SK-N-SH (cell line): ENCODE results near the gene KIF3B. TPM values are rescaled to one million over a fixed set of nuclear protein-coding genes. Genes with fewer than 3 reads are reported as not detected.
A peak's percentile ranks its signal among the peaks of the same experiment; 100 is the strongest.

ENCODE experiments used
- CTCF ChIA-PET: fragments of 300-600, 350-600 bp; formaldehyde crosslinking; extraction: SDS; loops from one replicate; lab custom pipeline; 2021; lab: Yijun Ruan, JAX
- POLR2A ChIA-PET: fragments of 350-600 bp; sonication (Branson Sonifier 250); formaldehyde crosslinking; extraction: SDS; loops from one replicate; lab custom pipeline; 2020; ENCODE audit warnings: antibody characterized with exemption, inconsistent platforms; lab: Yijun Ruan, JAX
- DNase-seq: peaks from one replicate; pipeline ENCODE4 v3.0.0; 2012
- H2AFZ ChIP-seq: fragments of 200-600 bp; sonication (generic); 2 replicates; pipeline ENCODE4 v1.8.1; 2016; ENCODE audit warnings: antibody characterized with exemption, mild to moderate bottlenecking, low read depth
- H3F3A ChIP-seq: fragments of 200-600 bp; sonication (generic); replicated peaks from 2 replicates; pipeline ENCODE3; 2016; ENCODE audit warnings: antibody characterized with exemption, mild to moderate bottlenecking; ENCODE audit not compliant: insufficient read depth
- H3K27ac ChIP-seq, 2 experiments: fragments of 200-500 bp in 1 of 2; fragments of 200-600 bp in 1 of 2; sonication (Bioruptor generic) in 1 of 2; sonication (generic), shearing (Covaris generic) in 1 of 2; 2 replicates each; pipeline versions ENCODE4 v1.5.1 to v1.6.1; 2014 to 2016; ENCODE audit warnings: low read depth in 2 of 2, inconsistent platforms in 1 of 2, low read length in 1 of 2, mild to moderate bottlenecking in 1 of 2, mixed read lengths in 1 of 2
- H3K27me3 ChIP-seq: fragments of 200-600 bp; sonication (generic), shearing (Covaris generic); 2 replicates; pipeline ENCODE4 v1.6.1; 2016; ENCODE audit warnings: mixed run types; ENCODE audit not compliant: insufficient read depth
- H3K36me3 ChIP-seq, 2 experiments: fragments of 200-500 bp in 1 of 2; fragments of 200-600 bp in 1 of 2; sonication (Bioruptor generic) in 1 of 2; sonication (generic) in 1 of 2; replicated peaks in 1 of 2; 2 replicates each; pipeline versions ENCODE3 to v1.5.1; 2014 to 2016; ENCODE audit warnings: low read length in 1 of 2, mild to moderate bottlenecking in 1 of 2; ENCODE audit not compliant: insufficient read depth in 2 of 2, control insufficient read depth in 1 of 2
- H3K4me1 ChIP-seq, 2 experiments: fragments of 200-500 bp in 1 of 2; fragments of 200-600 bp in 1 of 2; sonication (Bioruptor generic) in 1 of 2; sonication (generic), shearing (Covaris generic) in 1 of 2; 2 replicates each; pipeline versions ENCODE4 v1.5.1 to v1.6.1; 2014 to 2016; ENCODE audit warnings: low read depth in 1 of 2, low read length in 1 of 2, mixed run types in 1 of 2; ENCODE audit not compliant: insufficient read depth in 2 of 2, control insufficient read depth in 1 of 2
- H3K4me2 ChIP-seq: fragments of 200-600 bp; sonication (generic), shearing (Covaris generic); 2 replicates; pipeline ENCODE4 v1.6.1; 2017; ENCODE audit warnings: mixed run types
- H3K4me3 ChIP-seq, 2 experiments: fragments of 200-500 bp in 1 of 2; fragments of 200-600 bp in 1 of 2; sonication (Bioruptor generic) in 1 of 2; sonication (generic), shearing (Covaris generic) in 1 of 2; 2 replicates each; pipeline versions ENCODE4 v1.5.1 to v1.8.1; 2014 to 2016; ENCODE audit warnings: low read depth in 2 of 2, inconsistent platforms in 1 of 2, low read length in 1 of 2, mild to moderate bottlenecking in 1 of 2, mixed read lengths in 1 of 2, moderate library complexity in 1 of 2
- H3K79me2 ChIP-seq: fragments of 200-600 bp; sonication (generic); 2 replicates; pipeline ENCODE4 v1.8.1; 2017; ENCODE audit warnings: mild to moderate bottlenecking; ENCODE audit not compliant: insufficient read depth
- H3K9ac ChIP-seq: fragments of 200-600 bp; sonication (generic); 2 replicates; pipeline ENCODE4 v1.6.1; 2017; ENCODE audit warnings: mixed run types
- H3K9me2 ChIP-seq: fragments of 200-600 bp; sonication (generic); 2 replicates; pipeline ENCODE4 v1.6.1; 2017; ENCODE audit warnings: mixed run types
- H3K9me3 ChIP-seq: fragments of 200-600 bp; sonication (generic); 2 replicates; pipeline ENCODE4 v1.6.1; 2017; ENCODE audit warnings: mixed run types, mild to moderate bottlenecking, moderate library complexity
- H4K20me1 ChIP-seq: fragments of 200-600 bp; sonication (generic); 2 replicates; pipeline ENCODE4 v1.6.1; 2017; ENCODE audit warnings: mild to moderate bottlenecking, mixed run types; ENCODE audit not compliant: insufficient read depth
- EZH2phosphoT487 ChIP-seq: fragments of 200-600 bp; sonication (generic); IDR thresholded peaks from 2 replicates; pipeline ENCODE4 v1.6.1; 2017; ENCODE audit warnings: low read depth, mixed run types, mild to moderate bottlenecking, antibody characterized with exemption, moderate library complexity, borderline replicate concordance
- FOSL2 ChIP-seq: IDR thresholded peaks from 2 replicates; pipeline ENCODE4 v1.4.0; 2012; ENCODE audit warnings: low read depth, mild to moderate bottlenecking, moderate library complexity, borderline replicate concordance
- FOXM1 ChIP-seq: IDR thresholded peaks from 2 replicates; pipeline ENCODE4 v1.4.0; 2012; ENCODE audit warnings: low read depth, mild to moderate bottlenecking
- MEF2A ChIP-seq: IDR thresholded peaks from 2 replicates; pipeline ENCODE4 v1.4.0; 2012; ENCODE audit warnings: low read depth, borderline replicate concordance
- NFIC ChIP-seq: IDR thresholded peaks from 2 replicates; pipeline ENCODE4 v1.4.0; 2012; ENCODE audit warnings: borderline replicate concordance
- RFX5 ChIP-seq: IDR thresholded peaks from 2 replicates; pipeline ENCODE4 v1.6.1; 2012; ENCODE audit warnings: mild to moderate bottlenecking, improper control_type of control experiment, low read length
- RXRA ChIP-seq: IDR thresholded peaks from 2 replicates; pipeline ENCODE4 v1.4.0; 2012; ENCODE audit warnings: low read depth, mild to moderate bottlenecking, borderline replicate concordance
- SMC3 ChIP-seq: IDR thresholded peaks from 2 replicates; pipeline ENCODE4 v1.6.1; 2012; ENCODE audit warnings: low read depth, low read length, improper control_type of control experiment
- TAF1 ChIP-seq: IDR thresholded peaks from 2 replicates; pipeline ENCODE4 v1.6.1; 2012; ENCODE audit warnings: low read depth, mild to moderate bottlenecking, low read length, moderate library complexity, borderline replicate concordance
- TCF12 ChIP-seq: IDR thresholded peaks from 2 replicates; pipeline ENCODE4 v1.4.0; 2012
- TEAD4 ChIP-seq: IDR thresholded peaks from 2 replicates; pipeline ENCODE4 v1.4.0; 2012; ENCODE audit warnings: mild to moderate bottlenecking, borderline replicate concordance; ENCODE audit not compliant: insufficient read depth
- USF1 ChIP-seq: IDR thresholded peaks from 2 replicates; pipeline ENCODE4 v1.4.0; 2012; ENCODE audit warnings: low read depth, borderline replicate concordance
- USF2 ChIP-seq: fragments of 150-350 bp; IDR thresholded peaks from 2 replicates; pipeline ENCODE4 v1.6.1; 2017; ENCODE audit warnings: antibody characterized with exemption, low read length, low read depth, borderline replicate concordance
- YY1 ChIP-seq: IDR thresholded peaks from 2 replicates; pipeline ENCODE4 v1.4.0; 2012; ENCODE audit warnings: low read depth, mild to moderate bottlenecking
- WGBS: methylation state at CpG from one replicate; pipeline ENCODE4 v1.1.6; 2017; ENCODE audit warnings: low lambda C conversion rate; 5-methylcytosine and 5-hydroxymethylcytosine counted together
- polyA plus RNA-seq, 3 experiments: library from polyadenylated mRNA; depleted of rRNA; stranded (reverse); fragments of >200 nt; gene quantifications; 2 replicates each; pipeline ENCODE4 v1.2.3, GENCODE V29; 2012

Gene KIF3B
- polyA plus RNA-seq, 1 of the 3 experiments (the other 2 are of a cell fraction), result 18.6 TPM

GRCh38 chr20:32326504-32326845 is 49.0 kb downstream of the KIF3B start:
- CTCF ChIA-PET, result no interaction called here
- TF ChIP-seq TEAD4 (no peak), RFX5 (no peak), USF2 (no peak), FOXM1 (no peak), NFIC (no peak), EZH2phosphoT487 (no peak), TCF12 (no peak), TAF1 (no peak), YY1 (no peak), RXRA (no peak), SMC3 (no peak), MEF2A (no peak), FOSL2 (no peak), USF1 (no peak)
- Histone ChIP-seq H3F3A (peaks cover 37% of the 10 kb centered on the region), H3K4me1 (peaks cover 0 to 16% of the 10 kb centered on the region in 2 experiments; a peak in 1 of 4 replicates), H4K20me1 (peaks cover 9% of the 10 kb centered on the region; the same call in 1 of the 2 replicates), H2AFZ (no peak overlapping the region), H3K9ac (peak overlapping the region; percentile 4; the same call in 1 of the 2 replicates), H3K9me2 (no peaks in the 10 kb centered on the region), H3K9me3 (no peaks in the 10 kb centered on the region), H3K27ac (peak overlapping the region in 1 of 2 experiments; percentile 87; a peak in 3 of 4 replicates), H3K4me3 (no peak overlapping the region), H3K36me3 (peaks cover 15 to 25% of the 10 kb centered on the region in 2 experiments), H3K79me2 (no peaks in the 10 kb centered on the region), H3K4me2 (peak overlapping the region; percentile 29; the same call in 1 of the 2 replicates), H3K27me3 (no peaks in the 10 kb centered on the region)
- 44% methylated on average over 1 of the region's 1 CpG for WGBS
- no peak for DNase-seq
- POLR2A ChIA-PET, result no interaction called here

- peaks cover 10 to 32% of the 10 kb centered on the region in 2 experiments for H3K36me3 ChIP-seq
- peak overlapping the region in 1 of 2 experiments; percentile 87; a peak in 2 of 4 replicates for H3K27ac ChIP-seq
- TF ChIP-seq FOSL2 (peak; percentile 29; the same call in 1 of the 2 replicates), YY1 (no peak)
- POLR2A ChIA-PET, result no interaction called here
- H3K4me2 ChIP-seq, result no peak overlapping the region
- H3K9me2 ChIP-seq, result no peaks in the 10 kb centered on the region
- WGBS, result 78% methylated on average over 7 of the region's 9 CpGs
- no peaks in the 10 kb centered on the region for H3K79me2 ChIP-seq
- peaks cover 9% of the 10 kb centered on the region; the same call in 1 of the 2 replicates for H4K20me1 ChIP-seq
- H3F3A ChIP-seq, result peaks cover 30% of the 10 kb centered on the region
- peaks cover 0 to 18% of the 10 kb centered on the region in 2 experiments; a peak in 2 of 4 replicates for H3K4me1 ChIP-seq
- no peak for DNase-seq
- no peak overlapping the region; the same call in 1 of the 2 replicates for H3K9ac ChIP-seq
- no peak overlapping the region for H2AFZ ChIP-seq
- CTCF ChIA-PET, result no interaction called here
- H3K4me3 ChIP-seq, result no peak overlapping the region
- H3K9me3 ChIP-seq, result no peaks in the 10 kb centered on the region
- H3K27me3 ChIP-seq, result no peaks in the 10 kb centered on the region
Observed at GRCh38 chr20:32327087-32327681, 49.7 kb downstream of the KIF3B start.
